SW480 (cell line): Measurements from ENCODE around the gene SLC22A23.
A peak's percentile ranks its signal among the peaks of the same experiment; 100 is the strongest.

Experiments used
- DNase-seq: peaks from one replicate; pipeline ENCODE4 v3.0.0-alpha.2; 2016; ENCODE audit warnings: low spot score

The SLC22A23 gene

GRCh38 chr6:3316818-3317217 is 140.0 kb downstream of the SLC22A23 start:
- DNase-seq: no peak

- DNase-seq: no peak
These were observed 140.5 kb downstream of the SLC22A23 start for GRCh38 chr6:3316331-3316730.

GRCh38 chr6:3315841-3316240 is 141.0 kb downstream of the SLC22A23 start:
- no peak for DNase-seq

- DNase-seq: no peak
These were observed 142.0 kb downstream of the SLC22A23 start for GRCh38 chr6:3314621-3315467.

GRCh38 chr6:3314176-3314575 is 142.7 kb downstream of the SLC22A23 start:
- no peak for DNase-seq

- DNase-seq: no peak
These were observed 144.1 kb downstream of the SLC22A23 start for GRCh38 chr6:3312604-3313231.

GRCh38 chr6:3311826-3312225 is 145.0 kb downstream of the SLC22A23 start:
- no peak for DNase-seq

- DNase-seq: no peak
These were observed 146.1 kb downstream of the SLC22A23 start for GRCh38 chr6:3310703-3311102.

GRCh38 chr6:3310051-3310448 is 146.8 kb downstream of the SLC22A23 start:
- no peak for DNase-seq

GRCh38 chr6:3309391-3310050 is 147.3 kb downstream of the SLC22A23 start:
- peak; percentile 43 for DNase-seq

GRCh38 chr6:3308106-3308505 is 148.7 kb downstream of the SLC22A23 start:
- DNase-seq: no peak

- DNase-seq: no peak
These were observed 149.4 kb downstream of the SLC22A23 start for GRCh38 chr6:3307436-3307835.

- DNase-seq: no peak
These were observed 150.0 kb downstream of the SLC22A23 start for GRCh38 chr6:3306848-3307247.

- no peak for DNase-seq
These were observed 151.0 kb downstream of the SLC22A23 start for GRCh38 chr6:3305831-3306230.

GRCh38 chr6:3305216-3305565 is 151.7 kb downstream of the SLC22A23 start:
- DNase-seq: no peak

GRCh38 chr6:3304500-3305215 is 152.2 kb downstream of the SLC22A23 start:
- no peak for DNase-seq

GRCh38 chr6:3303795-3304411 is 152.9 kb downstream of the SLC22A23 start:
- DNase-seq: no peak

- DNase-seq: no peak
These were observed 155.3 kb downstream of the SLC22A23 start for GRCh38 chr6:3301506-3301905.

- no peak for DNase-seq
These were observed 157.6 kb downstream of the SLC22A23 start for GRCh38 chr6:3299221-3299620.

GRCh38 chr6:3297909-3298308 is 158.9 kb downstream of the SLC22A23 start:
- DNase-seq: no peak

- DNase-seq: no peak
These were observed 159.8 kb downstream of the SLC22A23 start for GRCh38 chr6:3297006-3297405.

- no peak for DNase-seq
These were observed 160.3 kb downstream of the SLC22A23 start for GRCh38 chr6:3296537-3296936.
